HFF-Myc (cell line): ENCODE data around the gene CIB4.

Experiments
- DNase-seq: peaks from one replicate; pipeline ENCODE4 v3.0.0-alpha.2; 2011; ENCODE audit warnings: low read depth; ENCODE audit errors: extremely low read depth
- H3K4me3 ChIP-seq: replicated peaks from 2 replicates; pipeline ENCODE4 v1.5.1; 2011; ENCODE audit warnings: low read depth, mild to moderate bottlenecking, control low read depth, low read length
- TF ChIP-seq, protein P1 (sequence below): IDR thresholded peaks from 2 replicates; pipeline ENCODE4 v1.5.1; 2012; ENCODE audit warnings: mild to moderate bottlenecking, low read depth, low read length, control low read depth; ENCODE audit errors: missing control alignments

The CIB4 gene

DNA sequence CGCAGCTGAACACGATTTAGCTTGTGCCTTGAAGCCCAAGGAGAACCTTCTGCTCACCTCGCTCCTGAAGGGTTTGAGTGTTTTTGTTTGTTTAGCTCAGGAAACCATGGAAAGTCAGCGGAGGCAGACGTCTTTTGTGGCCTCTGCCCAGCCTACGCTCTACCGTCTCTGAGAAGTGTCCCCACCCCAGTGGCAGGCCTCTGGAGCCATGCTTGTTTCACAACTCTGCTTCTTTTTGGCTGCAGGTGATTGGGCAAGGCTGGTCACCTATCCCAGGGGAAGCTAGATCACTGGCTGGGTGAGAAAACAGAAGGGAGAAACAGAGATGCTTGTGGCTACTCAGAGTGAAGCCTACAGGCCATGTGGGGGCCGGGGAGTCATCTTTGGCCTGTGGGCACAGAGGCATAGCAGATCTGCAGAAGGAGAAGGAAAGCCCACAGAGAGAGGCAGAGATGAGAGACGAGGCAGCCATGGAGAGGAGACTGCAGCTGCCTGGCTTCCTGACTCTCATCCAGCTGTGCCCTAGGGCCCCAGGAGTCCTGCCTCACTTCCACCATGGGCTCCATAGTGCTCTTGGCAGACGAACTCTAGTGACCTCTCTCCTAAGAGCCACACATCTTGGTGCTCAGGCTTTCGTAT lies 50.1 kb downstream of the CIB4 start:
- no peak overlapping the region for H3K4me3 ChIP-seq
- TF ChIP-seq, protein P1, sequence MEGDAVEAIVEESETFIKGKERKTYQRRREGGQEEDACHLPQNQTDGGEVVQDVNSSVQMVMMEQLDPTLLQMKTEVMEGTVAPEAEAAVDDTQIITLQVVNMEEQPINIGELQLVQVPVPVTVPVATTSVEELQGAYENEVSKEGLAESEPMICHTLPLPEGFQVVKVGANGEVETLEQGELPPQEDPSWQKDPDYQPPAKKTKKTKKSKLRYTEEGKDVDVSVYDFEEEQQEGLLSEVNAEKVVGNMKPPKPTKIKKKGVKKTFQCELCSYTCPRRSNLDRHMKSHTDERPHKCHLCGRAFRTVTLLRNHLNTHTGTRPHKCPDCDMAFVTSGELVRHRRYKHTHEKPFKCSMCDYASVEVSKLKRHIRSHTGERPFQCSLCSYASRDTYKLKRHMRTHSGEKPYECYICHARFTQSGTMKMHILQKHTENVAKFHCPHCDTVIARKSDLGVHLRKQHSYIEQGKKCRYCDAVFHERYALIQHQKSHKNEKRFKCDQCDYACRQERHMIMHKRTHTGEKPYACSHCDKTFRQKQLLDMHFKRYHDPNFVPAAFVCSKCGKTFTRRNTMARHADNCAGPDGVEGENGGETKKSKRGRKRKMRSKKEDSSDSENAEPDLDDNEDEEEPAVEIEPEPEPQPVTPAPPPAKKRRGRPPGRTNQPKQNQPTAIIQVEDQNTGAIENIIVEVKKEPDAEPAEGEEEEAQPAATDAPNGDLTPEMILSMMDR = no peak
- DNase-seq = no peak

DNA sequence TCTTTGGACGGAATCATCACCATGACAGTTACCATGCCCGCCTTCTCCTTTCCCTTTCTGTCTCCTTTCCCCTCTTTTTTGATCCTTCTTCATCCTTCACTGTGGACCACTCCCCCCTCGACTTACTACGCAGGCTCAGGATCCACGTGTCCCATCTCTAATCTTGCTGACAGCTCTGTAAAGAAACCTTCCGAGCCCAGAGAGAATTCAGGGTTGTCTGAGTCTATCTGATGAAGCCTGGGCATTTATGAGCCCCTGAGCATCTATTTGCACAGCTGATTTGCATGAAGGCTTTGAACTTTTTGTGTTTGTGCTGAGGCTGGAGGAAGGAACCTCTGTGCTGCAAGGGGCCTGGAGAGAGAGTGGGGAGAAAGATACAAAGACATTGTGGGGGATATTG lies 50.7 kb downstream of the CIB4 start:
- TF ChIP-seq, protein P1 = no peak
- H3K4me3 ChIP-seq = no peak overlapping the region
- DNase-seq = no peak

- H3K4me3 ChIP-seq = no peak overlapping the region
- no peak for DNase-seq
- TF ChIP-seq, protein P1 = no peak
Measured at GRCh38 chr2:26588576-26588975, 52.6 kb downstream of the CIB4 start.

- H3K4me3 ChIP-seq = no peak overlapping the region
- TF ChIP-seq, protein P1 = no peak
- DNase-seq = no peak
Measured at GRCh38 chr2:26587994-26588393, 53.2 kb downstream of the CIB4 start.

- no peak for DNase-seq
- TF ChIP-seq, protein P1 = no peak
- H3K4me3 ChIP-seq = no peak overlapping the region
Measured at GRCh38 chr2:26585966-26586365, 55.2 kb downstream of the CIB4 start.

GRCh38 chr2:26585100-26585499 lies 56.1 kb downstream of the CIB4 start:
- DNase-seq = no peak
- no peak overlapping the region for H3K4me3 ChIP-seq
- TF ChIP-seq, protein P1 = no peak

DNA sequence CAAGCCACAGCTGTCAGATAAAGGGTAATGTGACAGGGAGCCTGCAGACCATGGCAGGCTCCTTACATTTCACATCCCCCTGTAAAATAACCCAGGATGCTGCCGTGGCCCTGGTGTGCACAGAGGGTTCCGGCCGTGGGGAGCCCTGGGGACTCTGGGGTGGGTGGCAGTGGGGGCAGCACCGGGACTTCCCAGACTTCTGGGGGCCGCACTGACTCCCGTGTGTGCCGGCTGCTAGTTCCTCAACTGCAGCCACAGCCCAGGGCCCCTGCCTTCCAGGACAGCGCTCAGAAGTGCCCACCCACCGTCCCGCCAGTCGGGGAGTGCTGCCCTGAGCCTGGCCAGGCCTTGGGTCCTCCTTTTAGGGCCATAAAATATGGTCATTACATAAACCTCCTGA lies 56.5 kb downstream of the CIB4 start:
- DNase-seq = no peak
- TF ChIP-seq, protein P1 = no peak
- H3K4me3 ChIP-seq = no peak overlapping the region
